Measurements from ENCODE around the gene C9orf153. TPM values are rescaled to one million over a fixed set of nuclear protein-coding genes. Genes with fewer than 3 reads are reported as not detected.

C9orf153 gene
- total RNA-seq, 1 donor from 2014 or later: 0.38 TPM

DNA sequence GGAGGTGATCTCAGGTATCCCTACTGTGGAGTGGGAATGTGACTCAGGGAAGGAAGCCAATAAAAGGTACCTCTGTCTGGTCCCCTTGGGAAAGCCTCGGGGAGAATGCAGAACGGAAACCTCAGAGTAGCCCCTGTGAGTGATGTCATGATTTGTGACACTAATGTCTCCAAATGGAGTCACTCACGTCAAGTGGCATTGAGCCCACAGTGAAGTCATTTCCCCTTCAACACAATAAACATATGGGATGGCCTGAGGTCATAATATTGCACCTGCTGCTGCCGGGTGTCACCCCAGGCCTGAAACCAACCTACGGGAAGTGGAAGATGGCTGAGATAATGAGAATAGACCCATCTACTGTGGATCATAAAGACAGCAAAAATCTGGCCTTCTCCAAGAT is 84.2 kb downstream of the C9orf153 start:
- Histone ChIP-seq H3K4me1 (no peaks in the 10 kb centered on the region), H3K4me3 (no peak overlapping the region), H3K36me3 (no peaks in the 10 kb centered on the region), H3K9me3 (replicated peaks) (no peaks in the 10 kb centered on the region), H3K27ac (replicated peaks) (no peak overlapping the region), H3K27me3 (ENCODE audit: low read depth) (no peaks in the 10 kb centered on the region)
- TF ChIP-seq CTCF (IDR thresholded peaks at IDR 0.05; ENCODE audit: borderline replicate concordance): no peak
- intact Hi-C loops (cut with micrococcal nuclease): no loop called here
- no peak for DNase-seq

Other genes starting within 250 kb of the C9orf153 start
- gene GOLM1, start 160.1 kb downstream of the C9orf153 start, total RNA-seq: 3.7 TPM
- gene ISCA1, start 22.9 kb upstream of the C9orf153 start, total RNA-seq: 78.3 TPM
- gene TUT7, start 94.8 kb upstream of the C9orf153 start, total RNA-seq: 15.0 TPM